ENCODE data around the gene ADIPOR2. TPM values are rescaled to one million over a fixed set of nuclear protein-coding genes. Genes with fewer than 3 reads are reported as not detected.

The ADIPOR2 gene
- total and polyA plus RNA-seq, 2 of the 4 experiments (the other 2 are of a cell fraction) = 20.0 to 24.9 TPM

- no peak overlapping the region for H3K27ac ChIP-seq (ENCODE audit: insufficient read depth, low read length)
Observed at GRCh38 chr12:1740161-1740948, 49.5 kb downstream of the ADIPOR2 start.

More at GRCh38 chr12:1740161-1740948, 49.5 kb downstream of the ADIPOR2 start:
- H3K27me3 ChIP-seq (ENCODE audit: control insufficient read depth, insufficient read depth, low read length) = no peaks in the 10 kb centered on the region
- no peak overlapping the region for H2BK20ac ChIP-seq (ENCODE audit: low read depth, low read length)
- no TSS peak for BruUV-seq (replicated peaks)
- H3K9me1 ChIP-seq (ENCODE audit: insufficient read depth, low read length) = peaks cover 7% of the 10 kb centered on the region
- ChIA-PET CTCF (no interaction called here), POLR2A (ENCODE audit: unreplicated experiment) (no interaction called here)
- no peak overlapping the region for H2AFZ ChIP-seq (replicated peaks; ENCODE audit: low read length, poor library complexity)
- intact Hi-C loops (cut with micrococcal nuclease) = no loop called here
- no peak for TF ChIP-seq FOS (IDR thresholded peaks at IDR 0.05; ENCODE audit: low read depth, low read length)
- 0 out of 2 replicates have a peak overlapping the region, but pooled peaks have one; percentile 57 for H3K14ac ChIP-seq (replicated peaks; ENCODE audit: low read depth, low read length)
- H4K91ac ChIP-seq (ENCODE audit: insufficient read depth, low read depth, low read length) = no peak overlapping the region
- no peak overlapping the region for H2AK9ac ChIP-seq (replicated peaks; ENCODE audit: low read depth, low read length, poor library complexity)
- H2AK5ac ChIP-seq (ENCODE audit: low read depth, low read length) = no peak overlapping the region
- H4K20me1 ChIP-seq (ENCODE audit: insufficient read depth, low read length) = peaks cover 19% of the 10 kb centered on the region
- no peak overlapping the region for H3K4me3 ChIP-seq (ENCODE audit: insufficient read depth, low read depth, low read length)
- no peaks in the 10 kb centered on the region for H3K36me3 ChIP-seq (ENCODE audit: control insufficient read depth, insufficient read depth, low read length)
- ATAC-seq (ENCODE audit: low read depth) = no peak
- no peak overlapping the region; the same call in 1 of the 2 replicates for H3K18ac ChIP-seq (ENCODE audit: low read depth, low read length)
- H2BK5ac ChIP-seq (ENCODE audit: low read depth, low read length, poor library complexity, severe bottlenecking) = no peak overlapping the region
- dilution Hi-C loops (cut with HindIII; ENCODE audit: low sequenced_read_pairs, unreplicated experiment) = no loop called here
- no peak overlapping the region for H3K4ac ChIP-seq (ENCODE audit: low read depth, low read length)
- 69% methylated on average over 4 of the region's 5 CpGs; no CpG with 5 or more reads in 1 of the 2 experiments for WGBS, 2 experiments (ENCODE audit: extremely low coverage in 2 of 2, insufficient read length in 1 of 2)
- no peak overlapping the region for H3K4me2 ChIP-seq (ENCODE audit: low read depth, low read length)
- no peak overlapping the region for H2BK120ac ChIP-seq (ENCODE audit: low read depth, low read length)
- H3K23ac ChIP-seq (ENCODE audit: low read depth, low read length) = no peak overlapping the region
- peaks cover 2% of the 10 kb centered on the region; the same call in 1 of the 2 replicates for H3K4me1 ChIP-seq (ENCODE audit: control insufficient read depth, insufficient read depth, low read length)
- no peaks in the 10 kb centered on the region for H3K9me3 ChIP-seq (ENCODE audit: control insufficient read depth, insufficient read depth, low read length)
- H3K56ac ChIP-seq (ENCODE audit: extremely low read depth, insufficient read depth, low read length) = no peak overlapping the region
- no peak overlapping the region for H2BK15ac ChIP-seq (ENCODE audit: low read depth, low read length)
- H4K5ac ChIP-seq (ENCODE audit: low read depth, low read length) = no peak overlapping the region
- H3K9ac ChIP-seq (ENCODE audit: low read depth, low read length) = no peak overlapping the region
- no peak overlapping the region for H4K8ac ChIP-seq (ENCODE audit: low read depth in 2 of 2, low read length in 2 of 2)
- no peak for DNase-seq
- peaks cover 18 to 55% of the 10 kb centered on the region in 2 experiments for H3K79me1 ChIP-seq (ENCODE audit: low read depth in 1 of 2, low read length in 2 of 2)
- in situ Hi-C loops (cut with MboI; ENCODE audit: low sequenced_read_pairs) = no loop called here
